ENCODE measurements around the gene TRIM71. TPM values are rescaled to one million over a fixed set of nuclear protein-coding genes. Genes with fewer than 3 reads are reported as not detected.
"Not testable (repeated sequence)": the region's sequence is repeated elsewhere in the genome, so short reads cannot be mapped to it uniquely, and the experiment has no call there.

The TRIM71 gene
- total and polyA plus RNA-seq, 2 of the 13 experiments (the other 11 are each of a cell fraction or from before 2014, with no cell fraction given), result 21.7 to 76.9 TPM

- TF ChIP-seq, protein P1, sequence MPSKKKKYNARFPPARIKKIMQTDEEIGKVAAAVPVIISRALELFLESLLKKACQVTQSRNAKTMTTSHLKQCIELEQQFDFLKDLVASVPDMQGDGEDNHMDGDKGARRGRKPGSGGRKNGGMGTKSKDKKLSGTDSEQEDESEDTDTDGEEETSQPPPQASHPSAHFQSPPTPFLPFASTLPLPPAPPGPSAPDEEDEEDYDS (CRISPR knock-in tag; IDR thresholded peaks at IDR 0.05), result 0 out of 2 replicates have a peak, but pooled peaks have one; percentile 20
- TF ChIP-seq CCDC6 (CRISPR knock-in tag; IDR thresholded peaks at IDR 0.05) (0 out of 2 replicates have a peak, but pooled peaks have one; percentile 56), ZNF776 (CRISPR knock-in tag; IDR thresholded peaks at IDR 0.05) (peak; percentile 48; the same call in 1 of the 2 replicates), FOXC1 (CRISPR knock-in tag; IDR thresholded peaks at IDR 0.05; ENCODE audit: borderline replicate concordance) (peak; percentile 31; the same call in 1 of the 2 replicates), HES4 (CRISPR knock-in tag; IDR thresholded peaks at IDR 0.05; ENCODE audit: borderline replicate concordance) (0 out of 2 replicates have a peak, but pooled peaks have one; percentile 39), ZNF672 (CRISPR knock-in tag; IDR thresholded peaks at IDR 0.05) (0 out of 2 replicates have a peak, but pooled peaks have one; percentile 59), ZBTB7A (CRISPR knock-in tag; IDR thresholded peaks at IDR 0.05) (0 out of 2 replicates have a peak, but pooled peaks have one; percentile 22), HOXA3 (CRISPR knock-in tag; IDR thresholded peaks at IDR 0.05) (peak; percentile 42; the same call in 1 of the 2 replicates), ZNF687 (CRISPR knock-in tag; IDR thresholded peaks at IDR 0.05) (peak; percentile 87), KDM2A (CRISPR knock-in tag; IDR thresholded peaks at IDR 0.05; ENCODE audit: borderline replicate concordance, low read depth) (peak; percentile 84; the same call in 1 of the 2 replicates), MYC (CRISPR knock-in tag; IDR thresholded peaks at IDR 0.05; ENCODE audit: borderline replicate concordance) (peak; percentile 84; the same call in 1 of the 2 replicates), MXD4 (CRISPR knock-in tag; IDR thresholded peaks at IDR 0.05) (peak; percentile 14; the same call in 1 of the 2 replicates), ATF4 (CRISPR knock-in tag; IDR thresholded peaks at IDR 0.05) (peak in 1 of 2 experiments; percentile 21; a peak in 1 of 4 replicates), MAZ (CRISPR knock-in tag; IDR thresholded peaks at IDR 0.05; ENCODE audit: low read depth) (peak; percentile 50; the same call in 1 of the 2 replicates), ZNF607 (CRISPR knock-in tag; IDR thresholded peaks at IDR 0.05; ENCODE audit: borderline replicate concordance) (0 out of 2 replicates have a peak, but pooled peaks have one; percentile 42), ZMYM4 (CRISPR knock-in tag; IDR thresholded peaks at IDR 0.05) (peak; percentile 92)
- TF ChIP-seq, protein P2, sequence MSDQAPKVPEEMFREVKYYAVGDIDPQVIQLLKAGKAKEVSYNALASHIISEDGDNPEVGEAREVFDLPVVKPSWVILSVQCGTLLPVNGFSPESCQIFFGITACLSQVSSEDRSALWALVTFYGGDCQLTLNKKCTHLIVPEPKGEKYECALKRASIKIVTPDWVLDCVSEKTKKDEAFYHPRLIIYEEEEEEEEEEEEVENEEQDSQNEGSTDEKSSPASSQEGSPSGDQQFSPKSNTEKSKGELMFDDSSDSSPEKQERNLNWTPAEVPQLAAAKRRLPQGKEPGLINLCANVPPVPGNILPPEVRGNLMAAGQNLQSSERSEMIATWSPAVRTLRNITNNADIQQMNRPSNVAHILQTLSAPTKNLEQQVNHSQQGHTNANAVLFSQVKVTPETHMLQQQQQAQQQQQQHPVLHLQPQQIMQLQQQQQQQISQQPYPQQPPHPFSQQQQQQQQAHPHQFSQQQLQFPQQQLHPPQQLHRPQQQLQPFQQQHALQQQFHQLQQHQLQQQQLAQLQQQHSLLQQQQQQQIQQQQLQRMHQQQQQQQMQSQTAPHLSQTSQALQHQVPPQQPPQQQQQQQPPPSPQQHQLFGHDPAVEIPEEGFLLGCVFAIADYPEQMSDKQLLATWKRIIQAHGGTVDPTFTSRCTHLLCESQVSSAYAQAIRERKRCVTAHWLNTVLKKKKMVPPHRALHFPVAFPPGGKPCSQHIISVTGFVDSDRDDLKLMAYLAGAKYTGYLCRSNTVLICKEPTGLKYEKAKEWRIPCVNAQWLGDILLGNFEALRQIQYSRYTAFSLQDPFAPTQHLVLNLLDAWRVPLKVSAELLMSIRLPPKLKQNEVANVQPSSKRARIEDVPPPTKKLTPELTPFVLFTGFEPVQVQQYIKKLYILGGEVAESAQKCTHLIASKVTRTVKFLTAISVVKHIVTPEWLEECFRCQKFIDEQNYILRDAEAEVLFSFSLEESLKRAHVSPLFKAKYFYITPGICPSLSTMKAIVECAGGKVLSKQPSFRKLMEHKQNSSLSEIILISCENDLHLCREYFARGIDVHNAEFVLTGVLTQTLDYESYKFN (CRISPR knock-in tag; conservative IDR thresholded peaks at IDR 0.05), result 0 out of 2 replicates have a peak, but pooled peaks have one; percentile 14
- TF ChIP-seq, protein P3, sequence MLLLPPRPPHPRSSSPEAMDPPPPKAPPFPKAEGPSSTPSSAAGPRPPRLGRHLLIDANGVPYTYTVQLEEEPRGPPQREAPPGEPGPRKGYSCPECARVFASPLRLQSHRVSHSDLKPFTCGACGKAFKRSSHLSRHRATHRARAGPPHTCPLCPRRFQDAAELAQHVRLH (CRISPR knock-in tag; IDR thresholded peaks at IDR 0.05; ENCODE audit: borderline replicate concordance, low read depth), result 0 out of 2 replicates have a peak, but pooled peaks have one; percentile 27
- TF ChIP-seq MAZ (IDR thresholded peaks at IDR 0.05; ENCODE audit: borderline replicate concordance, low read depth, low read length), result not testable (repeated sequence)
Observed at GRCh38 chr3:32902887-32903371, 85.1 kb downstream of the TRIM71 start (continued).

Measured in HepG2 (cell line).